Fibroblast of the aortic adventitia (primary cell): ENCODE results near the gene OR2A7. TPM values are rescaled to one million over a fixed set of nuclear protein-coding genes. Genes with fewer than 3 reads are reported as not detected.
"Not testable (repeated sequence)": the region's sequence is repeated elsewhere in the genome, so short reads cannot be mapped to it uniquely, and the experiment has no call there.

Experiments
- DNase-seq: peaks from one replicate; pipeline ENCODE4 v3.0.0-alpha.2; 2010; ENCODE audit warnings: low read depth
- H3K4me3 ChIP-seq: 2 replicates; pipeline ENCODE4 v1.5.1; 2011; ENCODE audit warnings: low read depth, mild to moderate bottlenecking, control low read depth, low read length, moderate library complexity
- total RNA-seq: library from RNA; depleted of rRNA; stranded (reverse); fragments of >200 nt; gene quantifications from 2 replicates; pipeline ENCODE4 v1.2.3, GENCODE V29; 2012; ENCODE audit warnings: low replicate concordance

OR2A7 gene
- total RNA-seq, 1 donor, result 0.81 TPM

GRCh38 chr7:144217200-144217599 lies 47.4 kb downstream of the OR2A7 start:
- not testable (repeated sequence) for DNase-seq, H3K4me3 ChIP-seq

Other genes with a start within 250 kb of the OR2A7 start
- not detected in 2 replicates for gene OR2A5, start 215.8 kb downstream of the OR2A7 start, total RNA-seq
- gene OR2A25, start 195.0 kb downstream of the OR2A7 start, total RNA-seq, result not detected in 2 replicates
- not detected in 2 replicates for gene OR2A12, start 178.5 kb downstream of the OR2A7 start, total RNA-seq
- gene OR2A2, start 155.2 kb downstream of the OR2A7 start, total RNA-seq, result not detected in 2 replicates
- gene OR2A14, start 141.6 kb downstream of the OR2A7 start, total RNA-seq, result not detected in 2 replicates
- 1.7 and 2.9 TPM in 2 replicates for gene CTAGE4, start 81.3 kb downstream of the OR2A7 start, total RNA-seq
- 1.1 and 2.7 TPM in 2 replicates for gene ARHGEF35, start 69.0 kb downstream of the OR2A7 start, total RNA-seq
- gene OR2A42, start 25.2 kb downstream of the OR2A7 start, total RNA-seq, result not detected in 2 replicates
- gene CTAGE8, start 4.5 kb upstream of the OR2A7 start, total RNA-seq, result 6.2 TPM in 1 of 2 replicates, not detected in the other
- 0.27 TPM in 1 of 2 replicates, not detected in the other for gene OR2A1, start 47.6 kb upstream of the OR2A7 start, total RNA-seq
- gene ARHGEF5, start 90.6 kb upstream of the OR2A7 start, total RNA-seq, result 1.6 and 3.2 TPM in 2 replicates
- not detected in 2 replicates for gene NOBOX, start 138.9 kb upstream of the OR2A7 start, total RNA-seq